Muscle layer of colon (tissue), 2 donors: ENCODE results near the gene SPR.
A peak's percentile ranks its signal among the peaks of the same experiment; 100 is the strongest.
"Not testable (repeated sequence)": the region's sequence is repeated elsewhere in the genome, so short reads cannot be mapped to it uniquely, and the experiment has no call there.

Source experiments
- H3K27ac ChIP-seq: one replicate; pipeline ENCODE4 v1.7.0; 2013; ENCODE audit warnings: low read depth, mild to moderate bottlenecking, low read length, moderate library complexity
- H3K27me3 ChIP-seq, 2 donors: one replicate each; pipeline ENCODE4 v1.7.0; 2013; ENCODE audit warnings: low read length in 2 of 2, mild to moderate bottlenecking in 2 of 2; ENCODE audit not compliant: insufficient read depth in 2 of 2, control insufficient read depth in 1 of 2
- H3K36me3 ChIP-seq: one replicate; pipeline ENCODE4 v1.7.0; 2013; ENCODE audit warnings: mild to moderate bottlenecking, low read length; ENCODE audit not compliant: insufficient read depth
- H3K4me1 ChIP-seq: one replicate; pipeline ENCODE4 v1.7.0; 2013; ENCODE audit warnings: mild to moderate bottlenecking, low read length; ENCODE audit not compliant: insufficient read depth
- H3K4me3 ChIP-seq, 2 donors: one replicate each; pipeline ENCODE4 v1.7.0; 2013; ENCODE audit warnings: low read length in 2 of 2, low read depth in 1 of 2, mild to moderate bottlenecking in 1 of 2, moderate library complexity in 1 of 2
- H3K9ac ChIP-seq: one replicate; pipeline ENCODE4 v1.7.0; 2013; ENCODE audit warnings: low read length
- H3K9me3 ChIP-seq: one replicate; pipeline ENCODE4 v1.7.0; 2013; ENCODE audit warnings: mild to moderate bottlenecking, low read length
- donor health status: abdominal sarcoma.
- donor health status: Adenocarcinoma of cecum.

The SPR gene

GRCh38 chr2:72901426-72901825, 14.2 kb downstream of the SPR start:
- Histone ChIP-seq H3K36me3 (no peaks in the 10 kb centered on the region), H3K27ac (no peak overlapping the region), H3K4me1 (no peaks in the 10 kb centered on the region), H3K9ac (no peak overlapping the region), H3K9me3 (peaks cover 5% of the 10 kb centered on the region), H3K27me3 (peaks cover 0 to 5% of the 10 kb centered on the region in 2 donors), H3K4me3 (no peak overlapping the region)

GRCh38 chr2:72907369-72907768, 20.2 kb downstream of the SPR start:
- H3K36me3 ChIP-seq, H3K27ac ChIP-seq, H3K4me3 ChIP-seq, H3K9ac ChIP-seq, H3K9me3 ChIP-seq, H3K4me1 ChIP-seq: not testable (repeated sequence)
- peaks cover 29 to 35% of the 10 kb centered on the region in 2 donors for H3K27me3 ChIP-seq

DNA sequence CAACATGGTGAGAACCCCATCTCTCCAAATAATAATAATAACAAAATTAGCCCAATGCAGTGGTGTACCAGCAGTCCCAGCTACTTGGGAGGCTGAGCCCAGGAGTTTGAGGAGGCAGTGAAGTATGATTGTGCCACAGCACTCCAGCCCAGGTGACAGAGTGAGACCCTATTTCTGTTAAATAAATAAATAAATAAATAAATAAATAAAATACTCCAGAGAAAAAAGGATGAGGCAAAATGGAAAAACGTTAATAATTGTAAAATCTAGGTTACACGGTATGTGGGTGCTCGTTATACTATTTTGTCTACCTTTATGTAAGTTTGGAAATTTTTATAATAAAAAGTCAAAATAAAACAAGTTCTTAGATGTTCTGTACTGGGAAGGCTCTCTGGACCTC, 21.5 kb downstream of the SPR start:
- Histone ChIP-seq H3K4me1 (no peaks in the 10 kb centered on the region), H3K9me3 (peaks cover 7% of the 10 kb centered on the region), H3K9ac (no peak overlapping the region), H3K27me3 (peaks cover 32 to 45% of the 10 kb centered on the region in 2 donors), H3K4me3 (no peak overlapping the region), H3K27ac (no peak overlapping the region), H3K36me3 (no peaks in the 10 kb centered on the region)

- H3K27me3 ChIP-seq, result peaks cover 54 to 70% of the 10 kb centered on the region in 2 donors
These were observed 24.0 kb downstream of the SPR start for GRCh38 chr2:72911256-72911655.

GRCh38 chr2:72913486-72914205, 26.4 kb downstream of the SPR start:
- H3K9me3 ChIP-seq, result peaks cover 5% of the 10 kb centered on the region
- no peaks in the 10 kb centered on the region for H3K36me3 ChIP-seq
- H3K4me1 ChIP-seq, result peaks cover 20% of the 10 kb centered on the region
- H3K27me3 ChIP-seq, result peaks cover 62 to 89% of the 10 kb centered on the region in 2 donors
- no peak overlapping the region for H3K27ac ChIP-seq
- H3K9ac ChIP-seq, result no peak overlapping the region
- no peak overlapping the region for H3K4me3 ChIP-seq

More at GRCh38 chr2:72911256-72911655, 24.0 kb downstream of the SPR start:
- Histone ChIP-seq H3K4me1 (peaks cover 7% of the 10 kb centered on the region), H3K4me3 (no peak overlapping the region), H3K36me3 (no peaks in the 10 kb centered on the region), H3K9ac (no peak overlapping the region), H3K9me3 (peaks cover 5% of the 10 kb centered on the region), H3K27ac (no peak overlapping the region)

- Histone ChIP-seq H3K4me1 (peaks cover 23% of the 10 kb centered on the region), H3K9ac (no peak overlapping the region), H3K27me3 (peaks cover 68 to 92% of the 10 kb centered on the region in 2 donors), H3K27ac (no peak overlapping the region), H3K4me3 (no peak overlapping the region), H3K36me3 (no peaks in the 10 kb centered on the region), H3K9me3 (peaks cover 5% of the 10 kb centered on the region)
These were observed 27.0 kb downstream of the SPR start for GRCh38 chr2:72914206-72914559.

GRCh38 chr2:72914589-72915319, 27.5 kb downstream of the SPR start:
- no peak overlapping the region for H3K9ac ChIP-seq
- H3K4me3 ChIP-seq, result no peak overlapping the region
- H3K4me1 ChIP-seq, result peaks cover 23% of the 10 kb centered on the region
- peaks cover 5% of the 10 kb centered on the region for H3K9me3 ChIP-seq
- peaks cover 71 to 92% of the 10 kb centered on the region in 2 donors for H3K27me3 ChIP-seq
- no peaks in the 10 kb centered on the region for H3K36me3 ChIP-seq
- no peak overlapping the region for H3K27ac ChIP-seq

GRCh38 chr2:72915320-72915906, 28.2 kb downstream of the SPR start:
- H3K4me3 ChIP-seq, result peak overlapping the region in 1 of 2 donors; percentile 49
- H3K27ac ChIP-seq, result no peak overlapping the region
- H3K9ac ChIP-seq, result no peak overlapping the region
- H3K4me1 ChIP-seq, result peaks cover 30% of the 10 kb centered on the region
- peaks cover 5% of the 10 kb centered on the region for H3K9me3 ChIP-seq
- peaks cover 71 to 92% of the 10 kb centered on the region in 2 donors for H3K27me3 ChIP-seq
- no peaks in the 10 kb centered on the region for H3K36me3 ChIP-seq

DNA sequence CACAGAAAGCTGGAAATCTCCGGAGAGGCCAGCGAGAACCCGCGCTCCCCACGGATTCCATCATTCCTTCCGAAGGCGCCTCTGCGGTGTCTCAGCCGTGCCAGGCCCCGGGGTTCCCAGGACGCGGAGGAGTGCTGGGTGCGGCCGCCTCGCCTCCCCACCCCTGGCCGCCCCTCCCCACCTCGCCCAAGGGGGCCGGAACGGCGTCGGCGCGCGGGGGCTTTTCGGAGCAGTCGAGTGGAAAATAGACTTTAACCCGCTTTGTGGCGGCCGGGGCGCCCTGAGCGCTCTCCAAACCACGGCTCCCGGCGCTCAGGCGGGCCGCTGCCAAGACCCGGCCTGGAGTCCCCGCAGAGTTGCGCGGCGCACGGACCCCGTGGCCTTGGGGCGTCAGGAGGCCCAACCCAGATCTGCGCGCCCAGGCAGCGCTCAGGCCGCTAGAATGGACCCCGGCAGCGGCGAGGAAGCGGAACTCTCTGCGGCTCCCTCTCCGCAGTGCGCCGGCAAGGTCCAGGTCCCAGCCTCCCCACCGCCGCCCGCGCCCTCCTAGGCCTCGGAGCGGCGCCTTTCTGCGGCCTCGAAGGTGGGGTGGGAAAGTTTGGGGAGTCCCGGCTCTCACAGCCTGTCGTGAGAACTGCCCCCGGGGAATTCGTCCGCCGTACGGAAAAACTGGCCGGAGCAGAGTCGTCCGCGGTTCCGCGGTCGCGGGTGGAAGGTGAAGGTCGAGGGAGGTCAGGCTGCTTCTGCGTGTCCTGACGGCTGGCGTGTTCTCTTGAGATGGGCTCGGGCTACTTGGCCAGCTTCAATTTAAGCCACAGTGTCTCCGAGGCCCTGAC, 28.9 kb downstream of the SPR start:
- peaks cover 71 to 95% of the 10 kb centered on the region in 2 donors for H3K27me3 ChIP-seq
- peaks cover 5% of the 10 kb centered on the region for H3K9me3 ChIP-seq
- peak overlapping the region; percentile 38 to 49 for H3K4me3 ChIP-seq
- no peak overlapping the region for H3K27ac ChIP-seq
- no peaks in the 10 kb centered on the region for H3K36me3 ChIP-seq
- H3K9ac ChIP-seq, result no peak overlapping the region
- peaks cover 33% of the 10 kb centered on the region for H3K4me1 ChIP-seq

DNA sequence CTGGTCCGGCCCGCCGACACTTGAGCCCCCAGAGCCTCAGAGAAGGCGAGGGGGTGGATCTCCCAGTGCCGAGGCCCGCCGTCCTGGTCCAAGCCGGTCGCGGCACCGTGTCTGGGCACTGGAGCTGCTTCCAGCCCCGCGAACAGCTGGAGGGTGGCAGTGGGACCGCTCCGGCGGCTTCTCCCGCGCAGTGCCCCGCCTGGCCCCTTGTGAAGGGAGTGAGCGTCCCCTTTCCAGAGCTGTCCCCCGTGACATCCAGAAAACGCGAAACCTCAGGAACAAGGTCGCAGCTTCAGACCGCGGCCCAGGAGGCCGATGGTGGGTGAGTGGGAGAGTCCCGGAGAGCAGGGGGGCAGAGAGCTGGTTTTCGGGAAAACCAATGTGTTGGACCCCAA, 29.5 kb downstream of the SPR start:
- Histone ChIP-seq H3K9me3 (peaks cover 5% of the 10 kb centered on the region), H3K27me3 (peaks cover 70 to 95% of the 10 kb centered on the region in 2 donors), H3K36me3 (no peaks in the 10 kb centered on the region), H3K4me3 (peak overlapping the region; percentile 38 to 43), H3K9ac (no peak overlapping the region), H3K4me1 (peaks cover 33% of the 10 kb centered on the region), H3K27ac (no peak overlapping the region)
